Measurements from ENCODE around the gene ABL1.

DNA sequence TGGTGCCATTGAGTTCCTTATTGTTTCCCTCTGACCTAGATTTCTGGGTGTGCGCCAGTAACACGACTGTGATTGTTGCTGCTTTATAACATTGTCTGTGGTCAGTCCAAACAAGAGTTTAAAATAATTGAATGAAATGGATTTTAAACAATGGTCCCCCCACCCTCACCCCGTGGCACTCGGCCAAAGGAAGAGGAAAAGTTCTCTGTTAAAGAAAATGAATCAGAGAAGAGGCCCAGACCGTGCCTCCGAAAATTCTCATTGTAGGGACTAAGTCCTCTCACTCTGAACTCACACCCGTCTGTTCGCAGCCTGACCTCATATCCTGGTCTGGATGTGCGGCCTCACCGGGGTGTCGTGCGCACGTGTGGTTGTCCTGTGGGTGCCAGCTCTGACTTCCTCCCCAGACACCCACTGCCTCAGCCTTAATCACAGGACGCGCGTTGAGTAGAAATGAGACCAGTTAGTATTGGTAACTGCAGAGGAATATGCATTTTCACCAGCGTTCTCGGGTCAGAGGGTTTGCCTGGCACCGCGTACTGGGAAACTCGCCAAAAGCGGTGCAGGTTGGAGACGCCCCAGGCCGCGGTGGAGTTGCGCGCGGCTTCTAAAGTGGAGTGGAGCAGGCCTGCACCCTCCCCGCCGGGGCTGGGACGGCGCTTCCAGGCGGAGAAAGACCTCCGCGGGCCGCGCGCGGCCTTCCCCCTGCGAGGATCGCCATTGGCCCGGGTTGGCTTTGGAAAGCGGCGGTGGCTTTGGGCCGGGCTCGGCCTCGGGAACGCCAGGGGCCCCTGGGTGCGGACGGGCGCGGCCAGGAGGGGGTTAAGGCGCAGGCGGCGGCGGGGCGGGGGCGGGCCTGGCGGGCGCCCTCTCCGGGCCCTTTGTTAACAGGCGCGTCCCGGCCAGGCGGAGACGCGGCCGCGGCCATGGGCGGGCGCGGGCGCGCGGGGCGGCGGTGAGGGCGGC lies at the start of gene ABL1:
- TF ChIP-seq CTCF (IDR thresholded peaks at IDR 0.05; ENCODE audit: borderline replicate concordance, extremely low read depth, low read length, poor library complexity, severe bottlenecking) (no peak), EZH2 (IDR thresholded peaks at IDR 0.05; ENCODE audit: borderline replicate concordance, low read depth, low read length, severe bottlenecking) (no peak)
